Anterior cingulate cortex (tissue), 58 donors: ENCODE results near the gene ANO9.
A peak's percentile ranks its signal among the peaks of the same experiment; 100 is the strongest.

Source experiments
- DNase-seq, 58 donors: peaks; one replicate each; lab custom pipeline; 2025; lab: John Stamatoyannopoulos, UW

The ANO9 gene, protein sequence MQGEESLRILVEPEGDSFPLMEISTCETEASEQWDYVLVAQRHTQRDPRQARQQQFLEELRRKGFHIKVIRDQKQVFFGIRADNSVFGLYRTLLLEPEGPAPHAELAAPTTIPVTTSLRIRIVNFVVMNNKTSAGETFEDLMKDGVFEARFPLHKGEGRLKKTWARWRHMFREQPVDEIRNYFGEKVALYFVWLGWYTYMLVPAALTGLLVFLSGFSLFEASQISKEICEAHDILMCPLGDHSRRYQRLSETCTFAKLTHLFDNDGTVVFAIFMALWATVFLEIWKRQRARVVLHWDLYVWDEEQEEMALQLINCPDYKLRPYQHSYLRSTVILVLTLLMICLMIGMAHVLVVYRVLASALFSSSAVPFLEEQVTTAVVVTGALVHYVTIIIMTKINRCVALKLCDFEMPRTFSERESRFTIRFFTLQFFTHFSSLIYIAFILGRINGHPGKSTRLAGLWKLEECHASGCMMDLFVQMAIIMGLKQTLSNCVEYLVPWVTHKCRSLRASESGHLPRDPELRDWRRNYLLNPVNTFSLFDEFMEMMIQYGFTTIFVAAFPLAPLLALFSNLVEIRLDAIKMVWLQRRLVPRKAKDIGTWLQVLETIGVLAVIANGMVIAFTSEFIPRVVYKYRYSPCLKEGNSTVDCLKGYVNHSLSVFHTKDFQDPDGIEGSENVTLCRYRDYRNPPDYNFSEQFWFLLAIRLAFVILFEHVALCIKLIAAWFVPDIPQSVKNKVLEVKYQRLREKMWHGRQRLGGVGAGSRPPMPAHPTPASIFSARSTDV

GRCh38 chr11:441418-442274, at the start of gene ANO9:
Gene ANO9 (minus strand): TSS chr11:442011. CDS start chr11:441926, 85 bp downstream.
- DNase-seq, result no peak

DNA sequence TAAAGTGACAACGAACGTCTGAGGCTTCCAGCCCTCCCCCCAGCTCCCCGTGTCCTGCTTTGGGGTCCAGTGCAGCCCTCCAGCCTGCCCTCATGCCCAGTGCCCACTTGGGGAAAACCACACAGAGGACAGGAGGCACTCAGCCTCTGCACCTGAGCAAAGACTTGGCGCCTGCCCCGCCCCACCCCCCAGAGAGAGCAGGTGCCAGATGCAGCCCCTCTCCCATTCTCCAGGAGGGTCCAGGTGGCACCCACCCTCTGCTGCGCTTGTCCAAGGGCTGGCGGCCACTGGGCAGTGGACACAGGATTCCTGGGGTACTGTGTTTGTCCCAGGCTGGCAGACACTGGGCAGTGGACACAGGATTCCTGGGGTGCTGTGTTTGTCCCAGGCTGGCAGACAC, 49.5 kb upstream of the ANO9 start:
- DNase-seq, result no peak

DNA sequence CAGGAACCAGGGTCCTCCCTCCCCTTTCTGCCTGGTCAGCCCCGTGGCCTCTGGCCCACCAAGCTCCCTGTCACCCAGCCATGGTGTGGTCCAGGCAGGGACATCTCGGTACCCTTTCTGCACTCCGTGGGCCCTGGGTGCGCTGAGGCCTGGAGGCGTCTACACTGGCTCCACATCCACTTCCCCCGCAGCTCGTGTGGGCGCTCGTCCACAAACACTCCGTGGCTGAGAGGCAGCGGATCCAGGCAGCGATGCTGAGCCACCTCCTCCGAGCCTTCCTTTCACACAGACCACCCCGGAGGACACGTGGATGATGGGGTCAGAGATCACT, 49.1 kb upstream of the ANO9 start:
- DNase-seq, result no peak

DNA sequence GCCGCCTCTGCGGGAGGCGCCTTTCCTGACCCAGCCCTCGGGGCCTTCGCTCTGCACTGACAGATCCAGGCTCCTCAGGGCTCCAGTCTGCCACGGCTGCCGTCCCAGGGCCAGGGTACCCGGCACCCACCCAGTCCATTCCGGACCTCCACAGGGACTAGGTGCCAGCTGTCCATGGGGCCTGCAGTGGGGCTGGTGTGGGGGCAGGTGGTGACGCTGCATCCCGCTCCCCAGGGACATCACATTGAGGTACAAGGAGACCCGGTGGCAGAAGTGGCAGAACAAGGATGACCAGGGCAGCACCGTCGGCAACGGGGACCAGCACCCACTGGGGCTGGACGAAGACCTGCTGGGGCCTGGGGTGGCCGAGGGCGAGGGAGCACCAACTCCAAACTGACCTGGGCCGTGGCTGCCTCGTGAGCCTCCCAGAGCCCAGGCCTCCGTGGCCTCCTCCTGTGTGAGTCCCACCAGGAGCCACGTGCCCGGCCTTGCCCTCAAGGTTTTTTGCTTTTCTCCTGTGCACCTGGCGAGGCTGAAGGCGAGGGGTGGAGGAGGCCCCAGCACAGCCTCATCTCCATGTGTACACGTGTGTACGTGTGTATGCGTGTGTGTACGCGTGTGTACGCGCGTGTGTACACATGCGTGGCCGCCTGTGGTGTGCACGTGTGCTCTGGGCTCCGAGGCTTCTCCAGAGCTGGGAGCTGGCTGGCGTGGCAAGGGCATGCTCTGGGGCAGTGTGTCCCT, 48.5 kb upstream of the ANO9 start:
- DNase-seq, result no peak

DNA sequence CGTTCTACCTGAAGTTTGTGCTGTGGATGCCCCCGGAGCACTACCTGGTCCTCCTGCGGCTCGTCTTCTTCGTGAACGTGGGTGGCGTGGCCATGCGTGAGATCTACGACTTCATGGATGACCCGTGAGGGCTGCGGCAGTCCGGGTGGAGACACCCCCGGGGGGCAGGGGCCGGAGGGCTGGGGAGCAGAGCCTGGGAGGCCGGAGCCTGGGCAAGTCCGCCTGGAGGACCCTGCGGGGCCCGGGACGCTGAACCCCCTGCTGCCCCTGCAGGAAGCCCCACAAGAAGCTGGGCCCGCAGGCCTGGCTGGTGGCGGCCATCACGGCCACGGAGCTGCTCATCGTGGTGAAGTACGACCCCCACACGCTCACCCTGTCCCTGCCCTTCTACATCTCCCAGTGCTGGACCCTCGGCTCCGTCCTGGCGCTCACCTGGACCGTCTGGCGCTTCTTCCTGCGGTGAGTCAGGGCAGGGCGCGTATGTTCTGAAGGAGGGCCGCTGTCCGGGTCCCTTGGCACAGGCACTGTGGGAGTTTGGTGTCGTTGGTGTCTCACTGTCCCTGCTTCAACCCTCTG, 47.9 kb upstream of the ANO9 start:
- no peak for DNase-seq

DNA sequence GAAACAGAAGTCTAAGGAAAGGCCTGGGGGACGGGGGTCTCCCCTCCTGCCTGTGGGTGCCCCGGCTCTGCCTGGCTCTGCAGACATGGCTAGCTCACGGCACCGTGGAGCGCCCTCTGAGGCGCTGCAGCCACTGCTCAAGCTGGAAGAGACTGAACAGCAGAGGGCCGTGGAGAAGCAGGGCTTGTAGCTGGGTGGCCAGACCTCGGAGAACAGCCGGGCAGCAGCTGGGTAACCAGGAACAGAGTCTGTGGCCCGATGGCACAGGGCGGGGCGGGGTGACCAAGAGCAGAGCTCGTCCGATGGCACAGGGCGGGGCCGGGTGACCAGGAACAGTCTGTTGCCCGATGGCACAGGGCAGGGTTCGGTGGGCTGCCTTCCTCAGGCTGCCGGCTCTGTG, 47.2 kb upstream of the ANO9 start:
- peak in 7 of 58 donors; percentile 26 to 59 (median 39) for DNase-seq

DNA sequence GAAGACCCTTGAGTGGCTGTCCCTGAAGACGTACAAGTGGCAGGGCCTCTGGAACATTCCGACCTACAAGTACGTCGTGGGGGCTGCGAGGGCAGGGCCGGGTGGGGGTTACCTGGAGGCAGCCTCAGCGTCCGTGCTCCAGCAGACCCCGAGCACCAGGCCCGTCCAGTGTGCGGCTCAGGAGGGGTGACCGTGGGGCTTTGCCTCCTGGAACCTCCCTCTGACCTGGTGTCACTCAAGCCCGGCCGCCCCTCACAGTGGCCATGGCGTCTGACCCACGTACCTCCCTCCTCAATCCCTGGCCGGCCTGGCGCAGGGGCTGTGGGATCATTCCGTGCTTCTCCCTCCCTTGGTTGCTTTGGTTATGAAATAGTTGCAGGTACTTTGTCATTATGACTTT, 46.8 kb upstream of the ANO9 start:
- no peak for DNase-seq

DNA sequence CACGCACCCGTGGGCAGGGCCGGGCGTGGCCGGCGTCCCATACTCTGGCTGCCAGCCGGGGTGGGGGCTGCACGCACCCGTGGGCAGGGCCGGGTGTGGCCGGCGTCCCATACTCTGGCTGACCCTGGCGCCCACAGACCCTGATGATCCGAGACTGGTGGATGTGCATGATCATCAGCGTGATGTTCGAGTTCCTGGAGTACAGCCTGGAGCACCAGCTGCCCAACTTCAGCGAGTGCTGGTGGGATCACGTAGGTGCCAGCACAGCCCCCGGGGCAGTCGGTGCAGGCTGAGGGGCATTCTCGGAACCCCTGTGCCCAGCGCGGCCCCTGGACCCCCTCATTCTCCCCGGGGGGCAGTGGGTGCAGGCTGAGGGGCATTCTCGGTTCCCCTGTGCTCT, 46.3 kb upstream of the ANO9 start:
- DNase-seq, result no peak

GRCh38 chr11:487571-488021, 45.8 kb upstream of the ANO9 start:
- DNase-seq, result no peak

DNA sequence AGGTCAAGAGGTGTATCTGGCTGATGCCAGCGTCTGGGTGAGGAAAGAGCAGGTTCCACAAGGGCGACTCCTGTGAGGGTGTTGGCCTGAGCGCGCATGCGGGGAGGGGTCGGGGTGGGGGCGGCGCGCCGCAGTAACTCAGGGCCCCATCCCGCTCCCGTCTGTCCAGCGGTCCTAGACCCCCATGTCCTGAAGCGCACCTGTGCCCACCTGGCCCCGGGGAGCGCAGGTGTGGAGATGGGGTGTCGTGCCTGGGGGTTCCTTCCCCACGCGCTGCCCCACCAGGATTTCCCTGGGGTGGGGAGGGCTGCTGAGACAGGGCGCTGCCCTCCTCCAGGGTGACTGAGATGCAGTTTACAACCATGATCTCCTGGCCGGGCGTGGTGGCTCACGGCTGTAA, 44.4 kb upstream of the ANO9 start:
- no peak for DNase-seq

DNA sequence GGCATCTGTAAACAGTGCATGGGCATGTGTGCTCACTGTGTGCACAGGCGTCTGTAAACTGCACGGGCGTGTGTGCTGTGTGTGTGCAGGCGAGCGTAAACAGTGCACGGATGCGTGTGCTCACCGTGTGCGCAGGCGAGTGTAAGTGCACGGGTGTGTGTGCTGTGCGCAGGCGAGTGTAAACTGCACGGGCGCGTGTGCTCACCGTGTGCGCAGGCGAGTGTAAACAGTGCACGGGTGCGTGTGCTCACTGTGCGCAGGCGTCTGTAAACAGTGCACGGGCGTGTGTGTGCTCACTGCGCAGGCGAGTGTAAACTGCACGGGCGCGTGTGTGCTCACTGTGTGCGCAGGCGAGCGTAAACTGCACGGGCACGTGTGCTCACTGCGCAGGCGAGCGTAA, 42.8 kb upstream of the ANO9 start:
- DNase-seq, result no peak

DNA sequence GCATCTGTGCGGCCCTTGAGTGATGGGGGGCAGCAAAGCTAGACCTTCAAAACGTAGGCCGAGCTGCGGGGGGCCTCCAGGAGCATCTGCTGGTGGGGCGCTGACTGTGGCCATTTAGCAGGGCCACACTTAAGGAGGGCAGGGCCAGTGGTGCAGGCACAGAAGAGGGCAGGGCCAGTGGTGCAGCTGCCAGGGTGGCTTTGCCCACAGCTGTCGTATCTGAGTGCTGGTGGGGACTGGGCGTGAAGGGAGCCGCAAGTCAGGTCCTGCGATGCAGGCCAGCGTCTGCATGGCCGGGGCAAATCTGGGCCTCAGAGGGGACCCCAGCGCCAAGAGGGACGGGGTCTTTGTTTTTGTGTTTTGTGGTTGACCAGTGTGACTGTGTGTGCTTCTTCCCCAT, 37.5 kb upstream of the ANO9 start:
- DNase-seq, result peak in 3 of 58 donors; percentile 16 to 40 (median 32)

GRCh38 chr11:477052-477715, 35.4 kb upstream of the ANO9 start:
- peak in 14 of 58 donors; percentile 13 to 46 (median 28) for DNase-seq

- no peak for DNase-seq
Observed at GRCh38 chr11:476416-476815, 34.6 kb upstream of the ANO9 start.

- no peak for DNase-seq
Observed at GRCh38 chr11:475941-476340, 34.1 kb upstream of the ANO9 start.

DNA sequence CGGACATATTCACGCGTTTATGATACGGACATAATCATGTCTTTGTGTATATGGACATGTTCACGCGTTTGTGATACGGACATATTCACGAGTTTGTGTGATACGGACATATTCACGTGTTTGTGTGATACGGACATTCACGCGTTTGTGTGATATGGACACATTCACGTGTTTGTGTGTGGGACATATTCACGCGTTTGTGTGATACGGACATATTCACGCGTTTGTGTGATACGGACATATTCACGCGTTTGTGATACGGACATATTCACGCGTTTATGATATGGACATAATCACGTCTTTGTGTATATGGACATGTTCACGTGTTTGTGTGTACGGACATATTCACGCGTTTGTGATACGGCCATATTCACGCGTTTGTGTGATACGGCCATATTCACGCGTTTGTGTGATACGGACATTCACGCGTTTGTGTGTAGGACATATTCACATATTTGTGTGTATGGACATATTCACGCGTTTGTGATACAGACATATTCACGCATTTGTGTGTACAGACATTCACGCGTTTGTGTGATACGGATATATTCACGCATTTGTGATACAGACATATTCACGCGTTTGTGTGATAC, 33.2 kb upstream of the ANO9 start:
- DNase-seq, result no peak

DNA sequence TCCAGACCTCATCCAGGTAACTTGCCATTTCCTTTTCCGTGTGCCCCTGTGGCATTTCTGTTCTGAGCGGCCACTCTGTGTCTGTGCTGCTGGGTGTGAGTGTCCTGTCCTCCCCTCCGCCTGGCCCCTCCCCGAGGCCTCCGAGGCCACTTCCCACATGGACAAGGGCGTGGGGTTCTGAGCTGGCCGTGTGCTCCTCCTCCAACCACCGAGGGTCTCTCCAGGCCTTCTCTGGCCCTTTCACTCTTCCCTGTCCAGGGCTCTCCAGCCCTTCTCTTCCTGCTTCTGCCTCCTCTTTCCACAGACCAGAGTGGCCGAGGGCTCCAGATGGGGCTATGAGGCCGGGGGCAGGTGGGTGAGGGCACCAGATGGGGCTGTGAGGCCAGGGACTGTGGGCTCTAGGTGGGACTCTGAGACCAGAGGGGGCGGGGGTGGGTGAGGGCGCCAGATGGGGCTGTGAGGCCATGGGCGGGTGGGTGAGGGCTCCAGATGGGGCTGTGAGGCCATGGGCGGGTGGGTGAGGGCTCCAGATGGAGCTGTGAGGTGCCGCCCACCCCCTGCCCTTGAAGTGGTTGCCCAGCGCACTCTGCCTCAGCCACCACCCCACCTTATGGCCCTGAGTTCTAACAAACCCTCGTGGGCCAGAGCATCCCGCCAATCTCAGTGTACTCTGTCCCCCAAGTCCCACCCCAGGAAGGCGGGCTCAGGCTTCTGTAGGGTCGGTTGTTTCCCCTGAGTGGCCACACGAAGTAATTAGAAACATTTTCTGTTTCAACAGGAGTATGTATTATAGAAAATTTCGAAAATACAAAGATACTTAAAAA, 32.4 kb upstream of the ANO9 start:
- DNase-seq, result no peak

DNA sequence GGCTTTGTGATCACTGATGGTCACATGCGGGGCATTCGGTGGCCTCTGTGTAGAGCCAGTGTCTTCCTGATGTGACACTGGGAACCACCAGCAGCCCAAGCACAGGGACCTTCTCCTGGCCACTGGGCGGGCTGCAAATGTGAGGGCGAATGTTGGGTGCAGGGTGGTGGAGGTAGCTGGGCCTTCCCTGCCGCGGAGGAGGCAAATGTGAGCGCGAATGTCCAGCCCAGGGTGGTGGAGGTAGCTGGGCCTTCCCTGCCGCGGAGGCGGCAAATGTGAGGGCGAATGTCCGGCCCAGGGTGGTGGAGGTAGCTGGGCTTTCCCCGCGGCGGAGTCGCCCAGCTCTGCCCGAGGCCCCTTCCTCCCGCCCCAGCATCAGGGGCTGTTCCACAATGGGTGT, 31.6 kb upstream of the ANO9 start:
- DNase-seq, result no peak
